ENCODE results near the gene PTH2R.

- TF ChIP-seq CTCF (conservative IDR thresholded peaks at IDR 0.05) (no peak), EZH2 (IDR thresholded peaks at IDR 0.05; ENCODE audit: low read depth) (no peak)
Observed at GRCh38 chr2:208384637-208385036, 22.0 kb upstream of the PTH2R start.

Measured in PC-9 (cell line).